ENCODE data around the gene SEPTIN3.

GRCh38 chr22:41933411-41934177, 35.6 kb upstream of the SEPTIN3 start:
- TF ChIP-seq CTCF (conservative IDR thresholded peaks at IDR 0.05): no peak
- no peak for TF ChIP-seq EZH2 (IDR thresholded peaks at IDR 0.05; ENCODE audit: low read depth)
